GM21367 (cell line): ENCODE measurements around the gene AMELY.
"Not testable (repeated sequence)": the region's sequence is repeated elsewhere in the genome, so short reads cannot be mapped to it uniquely, and the experiment has no call there.

Experiments
- ATAC-seq: cut with Tn5 transposase; IDR thresholded peaks from one replicate; pipeline ENCODE4 v1.9.1; 2021; ENCODE audit not compliant: unreplicated experiment

The AMELY gene, protein sequence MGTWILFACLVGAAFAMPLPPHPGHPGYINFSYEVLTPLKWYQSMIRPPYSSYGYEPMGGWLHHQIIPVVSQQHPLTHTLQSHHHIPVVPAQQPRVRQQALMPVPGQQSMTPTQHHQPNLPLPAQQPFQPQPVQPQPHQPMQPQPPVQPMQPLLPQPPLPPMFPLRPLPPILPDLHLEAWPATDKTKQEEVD

GRCh38 chrY:6911253-6911881 lies at the start of gene AMELY:
TSS of gene AMELY (minus strand) at chrY:6911752. CDS start at chrY:6872608, 39,144 bp downstream.
- ATAC-seq, result no peak

- no peak for ATAC-seq
These were observed 38.4 kb upstream of the AMELY start for GRCh38 chrY:6949947-6950346.

DNA sequence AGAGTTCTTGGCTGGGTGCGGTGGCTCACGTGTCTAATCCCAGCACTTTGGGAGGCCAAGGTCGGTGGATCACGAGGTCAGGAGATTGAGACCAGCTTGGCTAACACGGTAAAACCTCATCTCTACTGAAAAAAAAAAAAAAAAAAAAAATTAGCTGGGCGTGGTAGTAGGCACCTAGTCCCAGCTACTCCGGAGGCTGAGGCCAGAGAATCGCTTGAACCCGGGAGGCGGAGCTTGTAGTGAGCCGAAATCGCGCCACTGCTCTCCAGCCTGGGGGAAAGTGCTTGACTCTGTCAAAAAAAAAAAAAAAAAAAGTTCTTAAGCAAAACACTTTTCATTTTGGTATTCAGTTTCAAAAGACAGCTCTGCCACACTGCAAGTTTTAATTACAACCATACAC lies 36.8 kb upstream of the AMELY start:
- ATAC-seq, result no peak

- ATAC-seq, result no peak
These were observed 36.1 kb upstream of the AMELY start for GRCh38 chrY:6947695-6948094.

DNA sequence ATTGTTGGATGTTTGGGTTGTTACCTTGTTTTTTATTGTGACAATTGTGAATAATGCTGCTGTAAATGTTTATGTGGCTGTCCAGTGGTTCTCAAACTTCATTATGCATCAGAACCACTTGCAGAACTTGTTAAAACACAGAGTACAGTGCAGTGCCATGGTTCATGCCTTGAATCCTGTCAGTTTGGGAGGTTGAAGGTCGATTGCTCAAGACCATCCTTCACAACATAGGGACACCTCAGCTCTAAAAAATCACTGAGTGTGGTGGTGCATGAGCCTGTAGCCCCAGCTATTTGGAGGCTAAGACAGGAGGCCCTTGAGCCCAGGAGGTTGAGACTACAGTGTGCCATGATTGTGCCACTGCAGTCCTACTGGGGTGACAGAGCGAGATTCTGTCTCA lies 23.9 kb upstream of the AMELY start:
- ATAC-seq, result no peak

DNA sequence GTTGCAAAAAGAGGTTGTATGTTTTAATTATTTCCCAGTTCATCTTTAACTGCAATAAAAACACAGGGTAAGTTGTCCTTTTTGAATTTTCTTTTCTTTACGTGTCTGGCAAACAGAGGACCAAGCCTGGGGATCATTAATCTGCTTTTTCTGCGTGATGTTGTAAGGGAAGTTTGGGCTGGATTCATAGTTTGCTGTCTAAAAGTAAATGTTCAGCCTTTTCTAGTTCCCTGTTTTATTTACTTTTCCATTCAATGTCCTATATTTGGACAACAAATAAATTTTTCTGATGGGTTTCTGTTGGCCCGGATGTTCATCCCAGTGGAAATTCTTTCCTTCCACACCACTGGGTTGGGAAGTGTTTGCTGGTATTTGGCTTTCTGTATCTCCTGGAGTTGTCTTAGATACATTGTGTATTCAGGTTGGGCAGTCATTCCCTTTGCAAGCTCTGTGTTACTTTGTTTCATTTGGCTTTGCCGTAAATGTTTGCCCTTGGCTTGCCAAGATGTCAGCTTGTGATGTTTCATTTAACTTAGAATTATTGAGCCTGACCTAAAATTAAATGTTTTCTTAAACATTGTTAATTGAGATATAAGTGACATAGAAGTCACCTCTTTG lies 20.3 kb upstream of the AMELY start:
- ATAC-seq, result no peak

- no peak for ATAC-seq
These were observed 17.7 kb upstream of the AMELY start for GRCh38 chrY:6929237-6929636.

DNA sequence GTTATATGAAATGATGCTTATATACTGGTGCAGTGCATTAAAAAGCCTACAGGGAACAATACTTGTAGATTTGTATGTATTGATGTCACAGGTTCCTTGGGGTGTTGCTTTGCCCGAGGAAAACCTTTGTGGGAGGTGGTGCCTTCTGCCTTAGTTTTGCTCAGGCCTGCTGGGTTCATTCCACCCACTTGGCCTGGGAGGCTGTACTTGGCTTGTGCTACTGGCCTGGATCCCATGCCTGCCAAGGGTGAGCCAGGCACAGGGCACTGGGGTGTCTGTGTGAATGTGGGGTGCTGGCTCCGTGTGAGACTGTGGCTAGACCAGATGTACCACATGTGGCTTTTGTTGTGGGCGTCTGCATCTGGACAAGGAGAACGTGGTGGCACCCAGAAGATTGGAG lies 16.7 kb upstream of the AMELY start:
- no peak for ATAC-seq

- no peak for ATAC-seq
These were observed 9.5 kb upstream of the AMELY start for GRCh38 chrY:6921061-6921460.

- no peak for ATAC-seq
These were observed 1.8 kb upstream of the AMELY start for GRCh38 chrY:6913362-6913761.

DNA sequence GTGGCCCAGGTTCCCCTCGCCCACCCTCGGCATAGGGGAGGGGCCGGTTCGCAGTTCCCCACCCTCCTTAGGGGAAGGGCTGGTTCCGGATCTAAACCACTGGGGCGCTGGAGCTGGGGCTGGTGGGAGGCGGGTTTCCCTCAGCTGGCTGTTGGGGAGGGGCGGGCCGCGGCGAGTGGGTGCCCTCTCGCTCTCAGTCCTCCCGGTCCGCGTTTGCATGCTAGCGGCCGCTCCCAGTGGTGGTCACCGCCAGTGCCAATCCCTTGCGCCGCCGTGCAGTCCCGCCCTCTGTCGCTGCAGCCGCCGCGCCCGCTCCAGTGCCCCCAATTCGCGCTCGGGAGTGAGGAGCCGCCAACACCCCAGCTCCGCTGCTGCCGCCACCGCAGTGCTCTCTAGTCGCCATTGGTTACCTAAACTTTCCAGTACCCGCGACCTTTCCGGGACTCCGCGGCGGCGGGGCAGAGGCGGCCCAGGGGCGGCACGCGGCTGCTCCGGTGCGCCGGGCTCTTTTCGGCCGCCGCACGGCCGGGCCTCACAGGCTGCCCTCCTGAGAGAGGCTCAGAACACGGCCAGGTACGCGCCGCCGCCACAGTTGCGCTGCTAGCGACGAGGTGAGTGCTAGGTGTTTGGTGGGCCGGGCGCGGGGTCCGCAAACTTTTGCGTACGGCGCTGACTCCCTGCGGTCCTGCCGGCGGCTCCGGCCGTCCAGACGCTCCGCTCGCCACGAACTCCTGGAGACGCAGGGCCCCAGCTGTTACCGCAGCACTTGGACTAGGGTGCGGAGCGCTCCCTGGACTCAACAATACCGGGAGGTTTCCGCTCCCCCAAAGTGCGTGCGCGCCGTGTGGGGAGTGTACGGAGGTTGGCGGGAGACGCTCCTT lies 940 bp downstream of the AMELY start, which contains the start of gene TBL1Y:
Gene TBL1Y, plus strand, starts transcription at position 326 of the 881 bp plus-strand sequence. CDS start 114,388 bp downstream, outside the sequence.
- no peak for ATAC-seq

DNA sequence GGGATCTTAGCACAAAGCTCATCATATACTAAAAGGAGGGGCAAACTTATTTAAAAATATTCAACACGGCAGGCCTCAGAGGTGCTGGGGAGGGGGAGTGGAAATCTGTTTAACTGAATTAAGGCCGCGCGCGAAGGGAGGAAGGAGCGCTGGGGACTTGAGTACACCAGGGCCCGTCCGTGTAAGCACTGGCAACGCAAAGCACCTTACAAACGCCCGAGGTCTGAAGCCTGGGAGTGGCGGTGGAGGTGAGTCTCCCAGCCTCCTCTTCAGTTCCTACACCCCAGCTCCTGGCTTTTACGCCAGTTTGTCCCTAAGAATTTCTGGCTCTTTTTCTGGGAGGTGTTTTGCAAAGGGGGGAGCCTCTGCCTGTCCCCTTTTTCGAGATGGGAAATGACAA lies 1.7 kb downstream of the AMELY start:
- no peak for ATAC-seq

DNA sequence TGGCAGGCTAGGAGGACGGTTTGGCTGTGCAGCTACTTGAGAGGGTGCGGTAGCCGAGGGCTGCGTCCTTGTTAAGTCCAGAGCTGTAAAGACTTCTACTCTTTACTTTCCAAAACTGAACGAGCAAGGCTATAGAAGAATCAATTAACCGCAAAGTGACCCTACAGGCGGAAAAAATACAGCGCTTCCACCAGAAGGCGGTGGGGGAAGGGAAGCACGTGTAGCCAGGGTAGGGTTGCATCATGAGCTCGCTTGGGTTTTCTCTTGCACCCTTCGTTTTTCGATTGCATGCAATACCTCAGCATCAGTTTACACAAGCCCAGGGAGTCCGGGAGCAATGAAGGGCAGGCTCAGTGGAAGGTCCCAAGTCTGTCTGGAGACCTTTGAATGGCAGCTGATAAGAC lies 2.4 kb downstream of the AMELY start:
- no peak for ATAC-seq

GRCh38 chrY:6908021-6908420 lies 3.5 kb downstream of the AMELY start:
- not testable (repeated sequence) for ATAC-seq

DNA sequence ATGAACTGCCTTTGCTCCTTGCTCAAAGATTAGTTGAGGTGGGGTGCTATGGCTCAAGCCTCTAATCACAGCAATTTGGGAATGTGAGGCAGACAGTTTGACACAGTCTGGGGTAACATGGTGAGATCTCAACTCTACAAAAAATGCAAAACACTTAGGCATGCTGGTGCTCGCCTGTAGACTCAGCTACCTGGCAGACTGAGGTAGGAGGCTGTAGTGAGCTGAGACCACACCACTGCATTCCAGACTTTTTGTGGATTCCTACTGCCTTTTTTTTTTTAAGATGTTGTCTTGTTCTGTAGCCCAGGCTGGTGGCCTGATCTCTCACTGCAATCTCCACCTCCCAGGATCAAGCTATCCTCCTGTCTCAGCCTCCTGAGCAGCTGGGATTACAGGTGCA lies 4.0 kb downstream of the AMELY start:
- ATAC-seq, result no peak

GRCh38 chrY:6902116-6902515 lies 9.4 kb downstream of the AMELY start:
- not testable (repeated sequence) for ATAC-seq

DNA sequence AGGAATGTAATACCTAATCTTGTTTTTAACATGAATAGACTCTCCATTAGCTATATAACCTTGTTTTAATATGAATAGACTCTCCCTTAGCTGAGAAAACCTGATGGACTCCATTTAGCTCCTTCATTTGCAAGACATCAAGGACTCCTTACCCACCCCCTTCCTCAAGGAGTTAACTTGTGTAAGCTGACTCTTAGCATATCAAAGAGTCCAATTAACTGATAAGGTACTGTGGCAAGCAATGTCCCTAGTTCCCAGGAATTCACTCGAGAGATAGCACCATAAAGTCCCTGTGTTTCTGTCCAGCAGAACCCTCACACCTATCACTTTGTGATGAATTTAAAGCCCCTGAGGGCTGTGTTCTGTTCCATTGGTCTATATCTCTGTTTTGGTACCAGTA lies 16.3 kb downstream of the AMELY start:
- ATAC-seq, result no peak

GRCh38 chrY:6894496-6894895 lies 17.1 kb downstream of the AMELY start:
- ATAC-seq, result no peak

GRCh38 chrY:6849384-6849783 lies 62.2 kb downstream of the AMELY start:
- ATAC-seq, result no peak

GRCh38 chrY:6842650-6843049 lies 68.9 kb downstream of the AMELY start:
- not testable (repeated sequence) for ATAC-seq
